ENCODE results near the gene PLPP2.

The PLPP2 gene

GRCh38 chr19:306151-306900 lies 15.1 kb upstream of the PLPP2 start:
- in situ Hi-C loops (cut with HindIII; ENCODE audit: low sequenced_read_pairs) = no loop called here
- H3K4me3 ChIP-seq (ENCODE audit: low read depth, low read length) = no peak overlapping the region
- DNase-seq (ENCODE audit: low read depth, low spot score) = no peak
- no peak for TF ChIP-seq CTCF (IDR thresholded peaks at IDR 0.05; ENCODE audit: low read depth, low read length)

- no peak for DNase-seq (ENCODE audit: low read depth, low spot score)
- in situ Hi-C loops (cut with HindIII; ENCODE audit: low sequenced_read_pairs) = no loop called here
- TF ChIP-seq CTCF (IDR thresholded peaks at IDR 0.05; ENCODE audit: low read depth, low read length) = no peak
- H3K4me3 ChIP-seq (ENCODE audit: low read depth, low read length) = no peak overlapping the region
These were observed 14.3 kb upstream of the PLPP2 start for GRCh38 chr19:305240-306150.

GRCh38 chr19:296476-297225 lies 5.4 kb upstream of the PLPP2 start:
- no peak for TF ChIP-seq CTCF (IDR thresholded peaks at IDR 0.05; ENCODE audit: low read depth, low read length)
- H3K4me3 ChIP-seq (ENCODE audit: low read depth, low read length) = no peak overlapping the region
- in situ Hi-C loops (cut with HindIII; ENCODE audit: low sequenced_read_pairs) = no loop called here
- DNase-seq (ENCODE audit: low read depth, low spot score) = no peak

GRCh38 chr19:295687-296370 lies 4.6 kb upstream of the PLPP2 start:
- H3K4me3 ChIP-seq (ENCODE audit: low read depth, low read length) = no peak overlapping the region
- in situ Hi-C loops (cut with HindIII; ENCODE audit: low sequenced_read_pairs) = no loop called here
- no peak for TF ChIP-seq CTCF (IDR thresholded peaks at IDR 0.05; ENCODE audit: low read depth, low read length)
- DNase-seq (ENCODE audit: low read depth, low spot score) = no peak

GRCh38 chr19:294946-295686 lies 3.9 kb upstream of the PLPP2 start:
- in situ Hi-C loops (cut with HindIII; ENCODE audit: low sequenced_read_pairs) = no loop called here
- no peak for DNase-seq (ENCODE audit: low read depth, low spot score)
- TF ChIP-seq CTCF (IDR thresholded peaks at IDR 0.05; ENCODE audit: low read depth, low read length) = peak; percentile 82
- H3K4me3 ChIP-seq (ENCODE audit: low read depth, low read length) = no peak overlapping the region
